Activated CD4-positive, alpha-beta memory T cell treated with anti-CD3 and anti-CD28 coated beads, Interleukin-2, amount 10 ng/mL, durations not matched to agents 7 days and 5 days (primary cell): ENCODE results near the gene NAA35. TPM values are rescaled to one million over a fixed set of nuclear protein-coding genes. Genes with fewer than 3 reads are reported as not detected.

Experiments used
- CTCF ChIA-PET: fragments of 350-600 bp; sonication (Branson Sonifier 250); formaldehyde crosslinking; loops from one replicate; lab custom pipeline; 2021; ENCODE audit warnings: antibody characterized with exemption, inconsistent platforms; lab: Charles Lee
- POLR2A ChIA-PET: fragments of 350-600 bp; sonication (Branson Sonifier 250); formaldehyde crosslinking; loops from one replicate; lab custom pipeline; 2021; ENCODE audit warnings: antibody characterized with exemption; lab: Charles Lee
- DNase-seq: peaks from one replicate; pipeline ENCODE4 v3.0.0-alpha.2; 2020
- H3K27ac Mint-ChIP-seq: one replicate; pipeline ENCODE4 v1.8.0; 2021; ENCODE audit warnings: mild to moderate bottlenecking, mixed read lengths
- H3K27me3 Mint-ChIP-seq: one replicate; pipeline ENCODE4 v1.8.0; 2021; ENCODE audit warnings: mixed read lengths
- H3K36me3 Mint-ChIP-seq: one replicate; pipeline ENCODE4 v1.8.0; 2021; ENCODE audit warnings: low read depth, mixed read lengths
- H3K4me1 Mint-ChIP-seq: one replicate; pipeline ENCODE4 v1.8.0; 2021; ENCODE audit warnings: mixed read lengths
- H3K4me3 Mint-ChIP-seq: one replicate; pipeline ENCODE4 v1.8.0; 2021; ENCODE audit warnings: mild to moderate bottlenecking, mixed read lengths
- H3K9me3 Mint-ChIP-seq: one replicate; pipeline ENCODE4 v1.8.0; 2021; ENCODE audit warnings: mixed read lengths
- total RNA-seq, 2 experiments: library from RNA; stranded (reverse); gene quantifications; one replicate each; pipeline ENCODE4 v1.2.3, GENCODE V29; 2021

Gene NAA35
- total RNA-seq, 2 experiments from 2014 or later, result 22.0 to 23.3 TPM

GRCh38 chr9:86009133-86009532 lies 68.2 kb downstream of the NAA35 start:
- H3K4me1 Mint-ChIP-seq, result no peaks in the 10 kb centered on the region
- no peak overlapping the region for H3K4me3 Mint-ChIP-seq
- ChIA-PET POLR2A (no interaction called here), CTCF (no interaction called here)
- no peak overlapping the region for H3K27ac Mint-ChIP-seq
- no peak for DNase-seq
- H3K27me3 Mint-ChIP-seq, result no peaks in the 10 kb centered on the region
- H3K9me3 Mint-ChIP-seq, result peaks cover 5% of the 10 kb centered on the region
- H3K36me3 Mint-ChIP-seq, result peaks cover 42% of the 10 kb centered on the region

GRCh38 chr9:86020731-86021130 lies 79.8 kb downstream of the NAA35 start:
- H3K4me1 Mint-ChIP-seq, result peaks cover 9% of the 10 kb centered on the region
- ChIA-PET POLR2A (no interaction called here), CTCF (no interaction called here)
- H3K27ac Mint-ChIP-seq, result no peak overlapping the region
- DNase-seq, result no peak
- no peaks in the 10 kb centered on the region for H3K27me3 Mint-ChIP-seq
- H3K4me3 Mint-ChIP-seq, result no peak overlapping the region
- H3K9me3 Mint-ChIP-seq, result no peaks in the 10 kb centered on the region
- peaks cover 69% of the 10 kb centered on the region for H3K36me3 Mint-ChIP-seq

- no peak overlapping the region for H3K4me3 Mint-ChIP-seq
- peaks cover 72% of the 10 kb centered on the region for H3K36me3 Mint-ChIP-seq
- ChIA-PET POLR2A (no interaction called here), CTCF (no interaction called here)
- H3K4me1 Mint-ChIP-seq, result peaks cover 9% of the 10 kb centered on the region
- no peaks in the 10 kb centered on the region for H3K9me3 Mint-ChIP-seq
- DNase-seq, result no peak
- H3K27ac Mint-ChIP-seq, result no peak overlapping the region
- no peaks in the 10 kb centered on the region for H3K27me3 Mint-ChIP-seq
Observed at GRCh38 chr9:86021166-86021565, 80.2 kb downstream of the NAA35 start.

GRCh38 chr9:86022687-86023266 lies 81.8 kb downstream of the NAA35 start:
- Mint-ChIP-seq H3K4me3 (no peak overlapping the region), H3K36me3 (peaks cover 72% of the 10 kb centered on the region), H3K27me3 (no peaks in the 10 kb centered on the region), H3K4me1 (peaks cover 9% of the 10 kb centered on the region), H3K27ac (peak overlapping the region; percentile 51), H3K9me3 (no peaks in the 10 kb centered on the region)
- ChIA-PET CTCF (no interaction called here), POLR2A (no interaction called here)
- DNase-seq, result peak; percentile 31

GRCh38 chr9:86027767-86028166 lies 86.8 kb downstream of the NAA35 start:
- peaks cover 52% of the 10 kb centered on the region for H3K36me3 Mint-ChIP-seq
- no peak overlapping the region for H3K4me3 Mint-ChIP-seq
- no peaks in the 10 kb centered on the region for H3K27me3 Mint-ChIP-seq
- ChIA-PET POLR2A (no interaction called here), CTCF (no interaction called here)
- no peak overlapping the region for H3K27ac Mint-ChIP-seq
- H3K4me1 Mint-ChIP-seq, result peaks cover under 1% of the 10 kb centered on the region
- no peaks in the 10 kb centered on the region for H3K9me3 Mint-ChIP-seq
- DNase-seq, result no peak

- no peaks in the 10 kb centered on the region for H3K9me3 Mint-ChIP-seq
Observed at GRCh38 chr9:86034863-86035734, 94.2 kb downstream of the NAA35 start.

GRCh38 chr9:86035827-86036440 lies 95.0 kb downstream of the NAA35 start:
- Mint-ChIP-seq H3K36me3 (peaks cover 2% of the 10 kb centered on the region), H3K4me1 (no peaks in the 10 kb centered on the region), H3K4me3 (no peak overlapping the region), H3K27me3 (no peaks in the 10 kb centered on the region), H3K9me3 (no peaks in the 10 kb centered on the region), H3K27ac (no peak overlapping the region)
- ChIA-PET CTCF (interaction anchor here (0.7 to 1.4 kb wide), 2 partner anchors 8 to 1492 kb away, joined by 3 to 6 read pairs; no protein-coding TSS in a partner anchor), POLR2A (no interaction called here)
- no peak for DNase-seq

More at GRCh38 chr9:86034863-86035734, 94.2 kb downstream of the NAA35 start:
- Mint-ChIP-seq H3K4me3 (no peak overlapping the region), H3K27me3 (no peaks in the 10 kb centered on the region), H3K36me3 (peaks cover 2% of the 10 kb centered on the region), H3K4me1 (no peaks in the 10 kb centered on the region), H3K27ac (no peak overlapping the region)
- POLR2A ChIA-PET, result no interaction called here
- no peak for DNase-seq
- CTCF ChIA-PET, result interaction anchor here (0.7 to 1.4 kb wide), 2 partner anchors 9 to 1491 kb away, joined by 3 to 6 read pairs; no protein-coding TSS in a partner anchor

- no peak overlapping the region for H3K4me3 Mint-ChIP-seq
- POLR2A ChIA-PET, result no interaction called here
- H3K27me3 Mint-ChIP-seq, result no peaks in the 10 kb centered on the region
- H3K27ac Mint-ChIP-seq, result no peak overlapping the region
- peaks cover 2% of the 10 kb centered on the region for H3K36me3 Mint-ChIP-seq
- no peaks in the 10 kb centered on the region for H3K4me1 Mint-ChIP-seq
- CTCF ChIA-PET, result no interaction called here
- H3K9me3 Mint-ChIP-seq, result no peaks in the 10 kb centered on the region
- DNase-seq, result no peak
Observed at GRCh38 chr9:86036555-86036954, 95.6 kb downstream of the NAA35 start.

- Mint-ChIP-seq H3K9me3 (no peaks in the 10 kb centered on the region), H3K4me3 (no peak overlapping the region), H3K36me3 (no peaks in the 10 kb centered on the region), H3K4me1 (no peaks in the 10 kb centered on the region), H3K27me3 (no peaks in the 10 kb centered on the region), H3K27ac (no peak overlapping the region)
- no peak for DNase-seq
- CTCF ChIA-PET, result no interaction called here
- POLR2A ChIA-PET, result no interaction called here
Observed at GRCh38 chr9:86039991-86040860, 99.3 kb downstream of the NAA35 start.

GRCh38 chr9:86040861-86041155 lies 99.9 kb downstream of the NAA35 start:
- ChIA-PET POLR2A (no interaction called here), CTCF (no interaction called here)
- Mint-ChIP-seq H3K4me3 (no peak overlapping the region), H3K9me3 (no peaks in the 10 kb centered on the region), H3K27ac (no peak overlapping the region), H3K27me3 (no peaks in the 10 kb centered on the region), H3K4me1 (no peaks in the 10 kb centered on the region), H3K36me3 (no peaks in the 10 kb centered on the region)
- DNase-seq, result no peak

GRCh38 chr9:86041311-86041741 lies 100.4 kb downstream of the NAA35 start:
- Mint-ChIP-seq H3K27ac (no peak overlapping the region), H3K4me1 (no peaks in the 10 kb centered on the region), H3K27me3 (no peaks in the 10 kb centered on the region), H3K4me3 (no peak overlapping the region), H3K36me3 (no peaks in the 10 kb centered on the region), H3K9me3 (no peaks in the 10 kb centered on the region)
- POLR2A ChIA-PET, result no interaction called here
- CTCF ChIA-PET, result no interaction called here
- DNase-seq, result no peak

GRCh38 chr9:86042199-86042978 lies 101.4 kb downstream of the NAA35 start:
- no peak for DNase-seq
- Mint-ChIP-seq H3K27me3 (no peaks in the 10 kb centered on the region), H3K4me1 (no peaks in the 10 kb centered on the region), H3K36me3 (no peaks in the 10 kb centered on the region), H3K9me3 (no peaks in the 10 kb centered on the region), H3K27ac (no peak overlapping the region), H3K4me3 (no peak overlapping the region)
- ChIA-PET CTCF (no interaction called here), POLR2A (no interaction called here)
